ENCODE results near the gene CDAN1.

GRCh38 chr15:42688301-42688700 is 48.6 kb downstream of the CDAN1 start:
- no peak for TF ChIP-seq POLR2A (IDR thresholded peaks at IDR 0.05)
- no peak for TF ChIP-seq CTCF (IDR thresholded peaks at IDR 0.05)
